ENCODE data around the gene SERPINB7.
A peak's percentile ranks its signal among the peaks of the same experiment; 100 is the strongest.
"Not testable (repeated sequence)": the region's sequence is repeated elsewhere in the genome, so short reads cannot be mapped to it uniquely, and the experiment has no call there.

SERPINB7 gene

GRCh38 chr18:63775166-63775730 is at the start of gene SERPINB7:
Gene SERPINB7 (plus strand): TSS chr18:63775418. CDS start chr18:63782373, 6,955 bp downstream.
- no peak for DNase-seq
- in situ Hi-C loops (cut with MboI; ENCODE audit: low pct_unique_long_range_greater_than_20kb, low sequenced_read_pairs) = no loop called here

- DNase-seq = no peak
- in situ Hi-C loops (cut with MboI; ENCODE audit: low pct_unique_long_range_greater_than_20kb, low sequenced_read_pairs) = no loop called here
Observed at GRCh38 chr18:63725682-63726480, 49.3 kb upstream of the SERPINB7 start.

GRCh38 chr18:63730773-63731172 is 44.4 kb upstream of the SERPINB7 start:
- DNase-seq = no peak
- in situ Hi-C loops (cut with MboI; ENCODE audit: low pct_unique_long_range_greater_than_20kb, low sequenced_read_pairs) = no loop called here

DNA sequence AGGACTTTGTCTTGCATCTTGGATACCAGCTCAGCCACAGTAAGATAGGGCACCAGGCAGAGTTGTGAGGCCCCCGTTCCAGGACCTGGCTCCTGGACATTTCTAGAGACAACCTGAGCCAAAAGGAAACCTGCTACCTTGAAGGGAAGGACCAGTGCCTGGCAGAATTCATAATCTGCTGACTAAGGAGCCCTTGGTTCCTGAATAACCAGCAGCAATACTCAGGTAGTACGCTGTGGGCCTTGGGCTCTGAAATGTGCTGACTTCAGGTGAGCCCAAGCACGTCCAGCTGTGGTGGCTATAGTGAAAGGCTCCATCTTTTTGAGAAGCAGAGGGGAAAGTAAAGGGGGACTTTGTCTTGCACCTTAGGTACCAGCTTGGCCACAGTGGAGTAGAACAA is 44.0 kb upstream of the SERPINB7 start:
- no peak for DNase-seq
- in situ Hi-C loops (cut with MboI; ENCODE audit: low pct_unique_long_range_greater_than_20kb, low sequenced_read_pairs) = no loop called here

DNA sequence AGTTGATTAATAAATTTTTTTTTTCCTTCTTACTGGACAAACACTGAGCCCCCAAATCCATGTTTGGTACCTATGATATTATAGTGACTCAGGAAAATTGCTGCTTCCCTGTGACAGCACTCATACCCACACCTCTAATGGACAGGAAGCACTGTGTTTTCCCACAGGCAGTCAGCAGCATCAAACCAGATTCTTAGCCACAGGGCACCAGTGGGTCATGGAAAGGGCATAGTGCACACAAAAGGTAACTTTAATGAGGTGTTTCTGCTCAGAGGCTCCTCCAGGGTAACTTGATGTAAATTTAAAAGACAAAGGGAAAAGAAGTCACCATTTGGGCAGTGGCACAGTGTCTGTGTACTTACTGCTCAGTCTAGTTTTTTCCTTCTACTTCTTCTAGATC is 38.3 kb upstream of the SERPINB7 start:
- DNase-seq = no peak
- in situ Hi-C loops (cut with MboI; ENCODE audit: low pct_unique_long_range_greater_than_20kb, low sequenced_read_pairs) = no loop called here

DNA sequence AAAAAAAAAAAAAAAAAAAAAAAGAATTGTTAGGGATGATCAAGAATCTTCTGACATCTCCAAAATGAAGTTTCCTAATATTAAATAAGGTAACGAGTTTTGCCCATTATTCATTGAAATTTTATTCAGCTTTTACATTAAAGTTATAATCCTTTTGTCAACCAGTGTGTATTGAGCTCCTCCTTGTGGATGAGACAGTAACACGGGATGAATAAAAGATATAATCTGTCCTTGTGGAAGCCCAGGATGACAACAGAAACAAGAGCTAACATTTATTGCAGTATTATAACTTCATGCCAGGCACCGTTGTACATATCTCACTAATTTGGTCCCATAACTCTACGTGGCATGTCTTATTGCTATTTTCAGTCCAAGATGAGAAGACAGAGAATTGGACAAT is 33.4 kb upstream of the SERPINB7 start:
- in situ Hi-C loops (cut with MboI; ENCODE audit: low pct_unique_long_range_greater_than_20kb, low sequenced_read_pairs) = no loop called here
- DNase-seq = peak; percentile 4

GRCh38 chr18:63747006-63747405 is 28.2 kb upstream of the SERPINB7 start:
- in situ Hi-C loops (cut with MboI; ENCODE audit: low pct_unique_long_range_greater_than_20kb, low sequenced_read_pairs) = no loop called here

GRCh38 chr18:63749489-63749888 is 25.7 kb upstream of the SERPINB7 start:
- in situ Hi-C loops (cut with MboI; ENCODE audit: low pct_unique_long_range_greater_than_20kb, low sequenced_read_pairs) = no loop called here

More at GRCh38 chr18:63747006-63747405, 28.2 kb upstream of the SERPINB7 start:
- no peak for DNase-seq

DNA sequence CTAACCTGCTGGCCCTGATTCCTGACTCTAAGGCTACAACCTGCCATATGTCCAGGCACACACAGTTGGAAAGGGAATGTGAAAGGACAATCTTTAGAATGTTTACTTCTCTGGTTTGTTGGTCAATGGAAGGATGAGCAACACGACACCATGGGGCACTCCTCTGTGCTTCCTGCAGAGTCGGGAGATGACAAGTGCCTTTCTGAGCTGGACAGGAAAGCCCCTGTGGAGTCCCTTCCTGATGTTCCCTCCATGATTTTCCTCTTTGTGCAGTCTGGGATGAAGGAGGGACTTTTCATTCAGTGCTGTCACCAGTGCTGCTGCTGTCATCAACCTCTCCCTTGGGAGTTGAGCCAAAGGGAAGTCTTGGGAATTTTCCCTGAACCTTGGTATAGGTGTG is 22.6 kb upstream of the SERPINB7 start:
- in situ Hi-C loops (cut with MboI; ENCODE audit: low pct_unique_long_range_greater_than_20kb, low sequenced_read_pairs) = no loop called here
- no peak for DNase-seq

More at GRCh38 chr18:63749489-63749888, 25.7 kb upstream of the SERPINB7 start:
- DNase-seq = no peak

- DNase-seq = no peak
- in situ Hi-C loops (cut with MboI; ENCODE audit: low pct_unique_long_range_greater_than_20kb, low sequenced_read_pairs) = no loop called here
Observed at GRCh38 chr18:63753676-63754075, 21.5 kb upstream of the SERPINB7 start.

GRCh38 chr18:63757541-63757940 is 17.7 kb upstream of the SERPINB7 start:
- in situ Hi-C loops (cut with MboI; ENCODE audit: low pct_unique_long_range_greater_than_20kb, low sequenced_read_pairs) = no loop called here
- DNase-seq = no peak

DNA sequence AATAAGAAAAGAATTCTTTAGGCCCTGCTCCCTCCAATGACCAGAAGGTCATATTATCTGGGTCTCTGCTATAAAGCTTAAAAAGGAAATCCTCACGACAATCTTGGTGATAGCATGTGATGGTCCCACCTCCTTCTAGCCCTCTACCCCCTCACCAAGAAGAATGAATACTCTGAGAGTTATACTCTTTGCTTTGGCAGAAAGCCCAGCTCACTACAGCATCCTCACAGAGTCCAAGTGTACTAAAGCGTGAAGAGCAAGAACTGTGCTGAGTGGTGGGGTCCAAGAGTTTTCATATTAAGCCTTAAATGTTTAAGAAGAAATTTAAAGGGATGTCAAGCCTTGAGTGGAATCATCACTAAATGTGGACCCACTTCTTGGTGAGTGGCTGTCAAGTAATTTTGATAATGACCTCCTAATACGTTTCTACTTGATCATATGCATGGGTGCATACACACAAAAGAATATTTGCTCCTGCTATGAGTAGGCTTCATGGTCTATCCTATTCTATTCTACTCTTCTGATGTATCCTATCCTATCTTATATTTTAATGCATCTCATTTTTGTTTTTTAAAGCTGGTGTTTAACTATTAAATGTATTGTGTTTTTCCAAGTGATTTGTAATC is 16.5 kb upstream of the SERPINB7 start:
- no peak for DNase-seq
- in situ Hi-C loops (cut with MboI; ENCODE audit: low pct_unique_long_range_greater_than_20kb, low sequenced_read_pairs) = no loop called here

DNA sequence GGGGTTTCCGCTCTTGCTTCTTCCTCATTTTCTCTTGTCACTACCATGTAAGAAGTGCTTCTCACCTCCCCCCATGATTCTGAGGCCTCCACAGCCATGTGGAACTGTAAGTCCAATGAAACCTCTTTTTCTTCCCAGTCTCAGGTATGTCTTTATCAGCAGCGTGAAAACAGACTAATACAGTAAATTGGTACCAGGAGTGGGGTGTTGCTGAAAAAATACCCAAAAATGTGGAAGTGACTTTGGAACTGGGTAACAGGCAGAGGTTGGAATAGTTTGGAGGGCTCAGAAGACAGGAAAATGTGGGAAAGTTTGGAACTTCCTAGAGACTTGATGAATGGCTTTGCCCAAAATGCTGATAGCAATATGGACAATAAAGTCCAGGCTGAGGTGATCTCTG is 15.4 kb upstream of the SERPINB7 start:
- DNase-seq; in situ Hi-C loops (cut with MboI; ENCODE audit: low pct_unique_long_range_greater_than_20kb, low sequenced_read_pairs): not testable (repeated sequence)

GRCh38 chr18:63762518-63762917 is 12.7 kb upstream of the SERPINB7 start:
- in situ Hi-C loops (cut with MboI; ENCODE audit: low pct_unique_long_range_greater_than_20kb, low sequenced_read_pairs) = no loop called here
- no peak for DNase-seq

DNA sequence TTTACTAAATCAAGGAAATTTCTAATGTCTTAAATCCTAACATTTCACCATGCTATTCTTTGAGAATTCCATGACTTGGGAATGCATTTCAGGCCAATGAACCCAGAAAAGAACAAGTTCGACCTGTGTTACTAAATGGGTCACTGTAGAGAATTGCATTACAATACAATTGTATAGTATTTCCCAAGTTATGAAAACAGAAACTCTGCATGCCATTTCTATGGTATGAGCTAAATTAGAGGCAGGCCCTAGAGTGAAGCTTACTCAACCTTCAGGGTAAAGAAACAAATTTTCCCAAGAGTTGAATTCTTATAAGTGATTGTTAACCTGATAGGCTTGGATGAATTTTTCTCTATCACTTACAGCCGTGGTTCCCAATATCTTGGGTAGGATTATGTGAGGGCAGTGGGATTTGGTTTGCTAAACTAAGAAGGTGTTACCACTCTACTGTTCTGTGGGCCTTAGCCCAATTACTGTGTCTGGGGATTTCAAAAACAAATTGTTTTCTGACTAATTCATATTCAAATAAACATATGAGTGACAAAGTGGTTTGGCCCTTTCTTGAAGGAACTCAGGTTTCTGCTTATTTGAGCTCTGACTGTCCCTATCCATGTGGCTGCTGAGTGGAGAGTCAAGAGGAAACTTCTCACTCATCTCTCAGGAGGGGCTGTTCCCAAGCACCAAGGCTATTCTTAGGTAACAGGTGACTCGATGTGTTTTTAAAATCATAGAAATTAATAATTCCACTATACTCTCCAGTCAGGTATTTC is 11.2 kb upstream of the SERPINB7 start:
- in situ Hi-C loops (cut with MboI; ENCODE audit: low pct_unique_long_range_greater_than_20kb, low sequenced_read_pairs) = no loop called here

GRCh38 chr18:63765837-63766236 is 9.4 kb upstream of the SERPINB7 start:
- in situ Hi-C loops (cut with MboI; ENCODE audit: low pct_unique_long_range_greater_than_20kb, low sequenced_read_pairs) = no loop called here

More for the DNA sequence above, 11.2 kb upstream of the SERPINB7 start:
- no peak for DNase-seq

DNA sequence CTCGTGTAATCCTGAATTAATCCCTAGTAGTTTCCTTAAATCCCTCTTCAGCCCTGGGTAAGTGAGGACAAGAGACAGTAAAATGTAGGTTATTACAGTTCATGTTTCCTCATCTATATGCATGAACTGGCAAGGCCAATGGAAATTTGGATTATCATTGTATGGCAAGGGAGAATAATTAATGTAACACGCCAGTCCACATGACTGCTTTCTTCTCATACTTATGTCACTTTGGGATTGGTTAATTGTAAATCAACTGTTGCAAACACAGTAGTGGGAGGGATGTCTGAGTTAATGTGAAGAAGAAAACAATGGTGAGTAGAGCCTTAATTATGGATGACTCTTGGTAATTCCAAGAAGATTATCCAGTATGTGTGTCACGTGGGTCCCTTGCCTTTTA is 1.7 kb upstream of the SERPINB7 start:
- in situ Hi-C loops (cut with MboI; ENCODE audit: low pct_unique_long_range_greater_than_20kb, low sequenced_read_pairs) = no loop called here
- no peak for DNase-seq

More at GRCh38 chr18:63765837-63766236, 9.4 kb upstream of the SERPINB7 start:
- DNase-seq = no peak

GRCh38 chr18:63774511-63774910 is 707 bp upstream of the SERPINB7 start:
- no peak for DNase-seq
- in situ Hi-C loops (cut with MboI; ENCODE audit: low pct_unique_long_range_greater_than_20kb, low sequenced_read_pairs) = no loop called here

- in situ Hi-C loops (cut with MboI; ENCODE audit: low pct_unique_long_range_greater_than_20kb, low sequenced_read_pairs) = no loop called here
- no peak for DNase-seq
Observed at GRCh38 chr18:63779386-63779785, 4.2 kb downstream of the SERPINB7 start.

GRCh38 chr18:63783394-63783793 is 8.2 kb downstream of the SERPINB7 start:
- DNase-seq = peak; percentile 5
- in situ Hi-C loops (cut with MboI; ENCODE audit: low pct_unique_long_range_greater_than_20kb, low sequenced_read_pairs) = no loop called here
